Mucosa of descending colon (tissue), 3 donors: ENCODE results near the gene DEAF1. TPM values are rescaled to one million over a fixed set of nuclear protein-coding genes. Genes with fewer than 3 reads are reported as not detected.
A peak's percentile ranks its signal among the peaks of the same experiment; 100 is the strongest.

Experiments
- ATAC-seq: fragments of 200-7000 bp; cut with Tn5 transposase; one replicate; pipeline ENCODE4 v1.9.1; 2020; ENCODE audit warnings: mild to moderate bottlenecking, moderate library complexity
- DNase-seq, 3 donors: peaks; one replicate each; pipeline ENCODE4 v3.0.0-alpha.2; 2020
- H3K36me3 ChIP-seq: fragments of 200-600 bp; one replicate; pipeline ENCODE4 v1.8.0; 2021; ENCODE audit warnings: low read depth, mild to moderate bottlenecking
- H3K4me1 ChIP-seq: fragments of 200-600 bp; one replicate; pipeline ENCODE4 v1.8.0; 2021; ENCODE audit warnings: low read depth, mild to moderate bottlenecking
- H3K4me3 ChIP-seq: fragments of 200-600 bp; one replicate; pipeline ENCODE4 v1.8.0; 2021; ENCODE audit warnings: mild to moderate bottlenecking
- H3K9me3 ChIP-seq: fragments of 200-600 bp; one replicate; pipeline ENCODE4 v1.8.0; 2021; ENCODE audit warnings: mild to moderate bottlenecking
- intact Hi-C, 2 donors: fragments of 100-400 bp; cut with DNase I in 1 of 2; cut with micrococcal nuclease in 1 of 2; formaldehyde crosslinking; loops; one replicate each; pipeline versions ENCODE4 v1.11.0 to v1.11.1; 2022; cut with DNase I, micrococcal nuclease
- total RNA-seq, 3 donors: library from RNA; stranded (reverse); fragmentation: NEBNext Ultra II Directional in 2 of 3; extraction: Animal tissue kit (Norgen Biotek cat#: 25700) in 2 of 3; gene quantifications; one replicate each; pipeline versions ENCODE4 v1.2.1 to v1.2.4, GENCODE V29; 2021 to 2023
- TF ChIP-seq, protein P1 (sequence below): fragments of 200-600 bp; IDR thresholded peaks from one replicate; pipeline ENCODE4 v1.8.0; 2022; ENCODE audit warnings: antibody characterized with exemption, mild to moderate bottlenecking
- donor health status: DM: no; HTN: no; CAD: no; lungs with moderate emphysema.
- donor health status: DM: no; HTN: no; CAD: no.
- donor health status: DM: no; HTN: yes; CAD: no.

The DEAF1 gene
- total RNA-seq, 3 donors from 2014 or later, result 25.1 to 35.7 (median 25.9) TPM

DNA sequence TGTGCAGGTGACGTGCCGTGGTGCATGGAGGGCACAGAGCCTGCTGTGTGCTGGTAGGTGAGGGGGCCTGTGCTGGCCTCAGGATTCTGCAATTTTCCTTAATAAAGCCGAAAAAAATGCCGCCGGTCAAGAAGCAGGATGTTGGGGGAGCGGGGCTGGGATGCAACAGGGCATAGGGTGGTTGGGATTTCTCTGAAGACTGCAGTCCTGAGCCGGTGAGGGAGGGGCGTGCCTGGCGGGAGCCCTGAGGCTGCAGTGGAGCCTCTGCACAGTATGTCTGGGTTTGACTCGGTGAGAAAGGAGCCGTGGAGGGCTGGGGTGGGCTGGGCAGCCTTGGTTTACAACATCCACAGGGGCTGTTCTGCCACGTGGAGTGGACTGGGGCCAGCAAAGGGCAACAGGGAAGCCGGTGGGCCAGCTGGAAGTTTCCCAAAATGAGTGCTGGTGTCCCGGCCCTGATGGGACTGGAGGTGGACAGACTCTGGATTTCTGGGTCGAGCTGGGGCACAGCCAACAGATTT, 71.6 kb downstream of the DEAF1 start:
- no peak for ATAC-seq
- Histone ChIP-seq H3K4me3 (no peak overlapping the region), H3K36me3 (no peaks in the 10 kb centered on the region), H3K9me3 (no peaks in the 10 kb centered on the region), H3K4me1 (peaks cover 14% of the 10 kb centered on the region)
- peak in 1 of 3 donors; percentile 53 for DNase-seq
- TF ChIP-seq, protein P1, sequence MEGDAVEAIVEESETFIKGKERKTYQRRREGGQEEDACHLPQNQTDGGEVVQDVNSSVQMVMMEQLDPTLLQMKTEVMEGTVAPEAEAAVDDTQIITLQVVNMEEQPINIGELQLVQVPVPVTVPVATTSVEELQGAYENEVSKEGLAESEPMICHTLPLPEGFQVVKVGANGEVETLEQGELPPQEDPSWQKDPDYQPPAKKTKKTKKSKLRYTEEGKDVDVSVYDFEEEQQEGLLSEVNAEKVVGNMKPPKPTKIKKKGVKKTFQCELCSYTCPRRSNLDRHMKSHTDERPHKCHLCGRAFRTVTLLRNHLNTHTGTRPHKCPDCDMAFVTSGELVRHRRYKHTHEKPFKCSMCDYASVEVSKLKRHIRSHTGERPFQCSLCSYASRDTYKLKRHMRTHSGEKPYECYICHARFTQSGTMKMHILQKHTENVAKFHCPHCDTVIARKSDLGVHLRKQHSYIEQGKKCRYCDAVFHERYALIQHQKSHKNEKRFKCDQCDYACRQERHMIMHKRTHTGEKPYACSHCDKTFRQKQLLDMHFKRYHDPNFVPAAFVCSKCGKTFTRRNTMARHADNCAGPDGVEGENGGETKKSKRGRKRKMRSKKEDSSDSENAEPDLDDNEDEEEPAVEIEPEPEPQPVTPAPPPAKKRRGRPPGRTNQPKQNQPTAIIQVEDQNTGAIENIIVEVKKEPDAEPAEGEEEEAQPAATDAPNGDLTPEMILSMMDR, result no peak
- intact Hi-C loops, result no loop called here

DNA sequence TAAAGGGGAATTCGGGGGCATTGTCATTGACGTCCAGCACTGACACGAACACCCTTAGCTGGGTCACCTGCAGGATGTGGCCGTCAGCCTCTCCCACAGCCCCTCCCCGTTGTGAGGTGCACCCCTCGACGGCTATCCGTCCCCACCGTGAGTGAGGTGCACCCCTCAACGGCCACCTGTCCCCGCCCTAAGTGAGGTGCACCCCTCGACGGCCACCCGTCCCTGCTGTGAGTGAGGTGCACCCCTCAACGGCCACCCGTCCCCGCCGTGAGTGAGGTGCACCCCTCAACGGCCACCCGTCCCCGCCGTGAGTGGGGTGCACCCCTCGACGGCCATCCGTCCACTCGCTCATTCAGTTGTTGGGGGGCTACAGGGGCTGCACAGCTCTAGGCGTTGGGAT, 73.2 kb downstream of the DEAF1 start:
- Histone ChIP-seq H3K36me3 (no peaks in the 10 kb centered on the region), H3K4me3 (no peak overlapping the region), H3K9me3 (no peaks in the 10 kb centered on the region), H3K4me1 (peaks cover 14% of the 10 kb centered on the region)
- TF ChIP-seq, protein P1, result no peak
- intact Hi-C loops, result no loop called here
- ATAC-seq (no peak), DNase-seq (peak in 1 of 3 donors; percentile 41)

DNA sequence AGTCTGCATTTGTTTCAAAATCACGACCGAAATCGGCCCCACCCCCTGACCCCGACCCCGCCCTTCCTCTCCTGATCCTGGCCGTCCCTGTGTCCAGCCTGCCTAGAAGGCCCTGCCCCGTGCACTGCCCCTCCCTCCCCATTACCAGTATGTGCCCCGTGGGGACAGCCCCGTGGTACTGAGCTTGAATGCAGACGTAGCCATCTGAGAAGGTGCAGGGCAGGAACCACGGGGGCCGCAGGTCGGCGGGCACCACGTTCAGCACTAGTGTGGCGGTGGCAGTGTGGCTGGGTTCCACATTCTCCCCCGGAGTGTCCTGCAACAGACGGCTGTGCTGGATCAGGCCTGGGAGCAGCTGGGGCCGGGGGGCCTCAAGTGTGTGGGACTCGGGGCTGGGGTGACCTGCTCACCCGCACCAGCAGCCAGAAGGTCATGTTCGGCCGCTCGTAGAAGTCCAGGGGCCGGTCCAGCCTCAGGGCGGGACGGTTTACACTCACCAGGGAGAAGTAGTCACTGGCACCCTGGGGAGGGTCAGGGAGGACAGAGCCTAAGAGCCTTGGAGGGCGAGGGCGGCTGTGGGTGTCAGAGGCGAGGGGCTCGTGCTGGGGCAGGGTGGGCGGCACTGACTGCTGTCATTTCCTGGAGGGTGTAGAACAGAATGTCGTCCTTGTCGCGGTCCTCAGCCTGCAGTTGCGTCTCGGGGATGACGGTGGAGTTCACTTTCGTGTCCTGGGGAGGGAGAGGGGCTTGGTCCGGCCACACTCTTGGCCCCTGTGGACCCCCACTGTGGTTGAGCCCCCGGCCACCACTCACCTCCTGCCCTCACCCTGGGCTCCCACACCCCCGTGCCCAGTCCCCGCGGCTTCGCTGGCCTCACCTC, 73.8 kb downstream of the DEAF1 start:
- Histone ChIP-seq H3K36me3 (no peaks in the 10 kb centered on the region), H3K4me1 (peaks cover 9% of the 10 kb centered on the region), H3K9me3 (no peaks in the 10 kb centered on the region), H3K4me3 (no peak overlapping the region)
- TF ChIP-seq, protein P1, result no peak
- intact Hi-C loops, result no loop called here
- peak in 2 of 3 donors; percentile 39 to 53 for DNase-seq
- ATAC-seq, result no peak

DNA sequence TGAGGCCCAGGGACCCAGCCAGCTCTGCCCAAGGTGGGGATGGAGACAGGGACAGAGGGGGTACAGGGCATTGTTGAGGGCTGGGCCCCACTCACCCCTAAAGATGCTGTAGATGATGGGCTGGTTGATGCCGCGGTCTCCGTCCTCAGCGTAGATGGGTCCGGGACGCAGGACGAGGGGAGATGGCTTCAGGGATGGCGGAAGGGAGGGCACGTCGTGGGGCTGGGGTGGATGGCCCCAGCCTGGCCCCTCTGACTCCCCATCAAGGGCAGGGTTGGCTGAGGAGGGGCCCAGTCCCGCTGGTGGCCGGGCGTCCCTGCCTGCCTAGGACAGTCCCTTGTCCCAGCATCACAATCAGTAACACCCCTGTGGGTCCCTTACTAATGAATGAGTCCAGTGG, 74.8 kb downstream of the DEAF1 start:
- ATAC-seq, result no peak
- no peak overlapping the region for H3K4me3 ChIP-seq
- no peaks in the 10 kb centered on the region for H3K36me3 ChIP-seq

DNA sequence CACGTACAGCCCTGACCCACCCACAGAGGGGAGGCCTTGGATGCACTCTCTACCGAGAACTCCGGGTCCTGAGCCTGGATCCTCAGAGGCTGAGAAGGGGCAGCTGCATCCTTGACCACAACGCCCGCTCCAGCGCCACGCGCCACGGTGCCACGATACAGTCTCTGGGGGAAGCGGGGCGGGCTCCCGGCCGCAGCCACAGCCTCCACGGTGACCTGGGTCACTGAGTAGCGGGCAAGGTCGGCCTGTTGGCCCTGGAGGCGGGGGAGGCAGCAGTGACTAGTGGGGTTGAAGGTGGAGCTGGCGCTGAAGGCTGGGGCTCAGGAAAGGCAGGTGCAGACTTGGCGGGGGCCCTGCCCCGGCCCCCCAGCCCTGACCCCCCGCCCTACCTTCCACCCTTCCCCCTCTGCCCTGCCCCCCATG, 75.4 kb downstream of the DEAF1 start:
- TF ChIP-seq, protein P1, result no peak
- Histone ChIP-seq H3K9me3 (no peaks in the 10 kb centered on the region), H3K36me3 (no peaks in the 10 kb centered on the region), H3K4me1 (peaks cover 7% of the 10 kb centered on the region), H3K4me3 (no peak overlapping the region)
- DNase-seq, result peak in 2 of 3 donors; percentile 34 to 57
- intact Hi-C loops, result no loop called here
- ATAC-seq, result no peak

More for the DNA sequence above, 74.8 kb downstream of the DEAF1 start:
- no peaks in the 10 kb centered on the region for H3K9me3 ChIP-seq
- peaks cover 1% of the 10 kb centered on the region for H3K4me1 ChIP-seq
- peak in 1 of 3 donors; percentile 31 for DNase-seq
- intact Hi-C loops, result no loop called here
- TF ChIP-seq, protein P1, result no peak
